Measurements from ENCODE around the gene DCBLD2. TPM values are rescaled to one million over a fixed set of nuclear protein-coding genes. Genes with fewer than 3 reads are reported as not detected.

DCBLD2 gene
- total RNA-seq, 3 donors from 2014 or later (not counting 1 experiment from before 2014, with no cell fraction given): 0.66 to 0.99 (median 0.90) TPM

DNA sequence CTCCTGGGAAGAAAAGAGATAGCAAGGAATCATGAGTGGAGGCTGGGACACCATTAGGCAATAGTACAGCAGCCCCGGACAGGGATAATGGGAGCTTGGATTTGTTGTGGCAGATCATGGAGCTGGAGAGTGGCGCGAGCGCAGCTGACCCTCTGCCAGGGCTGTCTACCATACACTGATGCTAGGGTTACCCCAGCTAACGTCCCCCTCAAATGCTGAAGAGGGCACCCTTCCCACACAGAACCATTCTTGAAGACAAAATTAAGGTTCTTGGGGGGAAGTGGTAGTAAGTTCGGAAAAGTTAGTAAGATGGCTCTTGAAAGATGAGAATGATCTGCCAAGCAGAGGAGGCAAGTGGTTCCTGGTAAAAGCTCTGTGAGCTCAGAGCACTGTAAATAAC, 77.2 kb downstream of the DCBLD2 start:
- no peak overlapping the region for H3K4me3 ChIP-seq (ENCODE audit: low read length)
- Mint-ChIP-seq H3K4me3 (no peak overlapping the region), H3K9me3 (no peaks in the 10 kb centered on the region), H3K27ac (no peak overlapping the region), H3K4me1 (no peaks in the 10 kb centered on the region), H3K36me3 (no peaks in the 10 kb centered on the region), H3K27me3 (ENCODE audit: low read depth in 2 of 2) (no peaks in the 10 kb centered on the region)
- no peaks in the 10 kb centered on the region for H3K9me3 ChIP-seq (ENCODE audit: control insufficient read depth, insufficient read depth, low read length)
- peak in 1 of 2 donors; percentile 8 for DNase-seq
- H3K27me3 ChIP-seq (ENCODE audit: control insufficient read depth, insufficient read depth, low read length): no peaks in the 10 kb centered on the region
- 84% methylated on average over 6 of the region's 6 CpGs for WGBS (ENCODE audit: insufficient coverage)
- no peaks in the 10 kb centered on the region for H3K4me1 ChIP-seq (ENCODE audit: control insufficient read depth, insufficient read depth, low read length)
- intact Hi-C loops (cut with micrococcal nuclease): no loop called here
- TF ChIP-seq, protein P1, sequence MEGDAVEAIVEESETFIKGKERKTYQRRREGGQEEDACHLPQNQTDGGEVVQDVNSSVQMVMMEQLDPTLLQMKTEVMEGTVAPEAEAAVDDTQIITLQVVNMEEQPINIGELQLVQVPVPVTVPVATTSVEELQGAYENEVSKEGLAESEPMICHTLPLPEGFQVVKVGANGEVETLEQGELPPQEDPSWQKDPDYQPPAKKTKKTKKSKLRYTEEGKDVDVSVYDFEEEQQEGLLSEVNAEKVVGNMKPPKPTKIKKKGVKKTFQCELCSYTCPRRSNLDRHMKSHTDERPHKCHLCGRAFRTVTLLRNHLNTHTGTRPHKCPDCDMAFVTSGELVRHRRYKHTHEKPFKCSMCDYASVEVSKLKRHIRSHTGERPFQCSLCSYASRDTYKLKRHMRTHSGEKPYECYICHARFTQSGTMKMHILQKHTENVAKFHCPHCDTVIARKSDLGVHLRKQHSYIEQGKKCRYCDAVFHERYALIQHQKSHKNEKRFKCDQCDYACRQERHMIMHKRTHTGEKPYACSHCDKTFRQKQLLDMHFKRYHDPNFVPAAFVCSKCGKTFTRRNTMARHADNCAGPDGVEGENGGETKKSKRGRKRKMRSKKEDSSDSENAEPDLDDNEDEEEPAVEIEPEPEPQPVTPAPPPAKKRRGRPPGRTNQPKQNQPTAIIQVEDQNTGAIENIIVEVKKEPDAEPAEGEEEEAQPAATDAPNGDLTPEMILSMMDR (IDR thresholded peaks at IDR 0.05): no peak
- no peaks in the 10 kb centered on the region for H3K36me3 ChIP-seq (ENCODE audit: control insufficient read depth, insufficient read depth, low read length)
- no peak for ATAC-seq
- H3K27ac ChIP-seq (ENCODE audit: low read length): no peak overlapping the region

DNA sequence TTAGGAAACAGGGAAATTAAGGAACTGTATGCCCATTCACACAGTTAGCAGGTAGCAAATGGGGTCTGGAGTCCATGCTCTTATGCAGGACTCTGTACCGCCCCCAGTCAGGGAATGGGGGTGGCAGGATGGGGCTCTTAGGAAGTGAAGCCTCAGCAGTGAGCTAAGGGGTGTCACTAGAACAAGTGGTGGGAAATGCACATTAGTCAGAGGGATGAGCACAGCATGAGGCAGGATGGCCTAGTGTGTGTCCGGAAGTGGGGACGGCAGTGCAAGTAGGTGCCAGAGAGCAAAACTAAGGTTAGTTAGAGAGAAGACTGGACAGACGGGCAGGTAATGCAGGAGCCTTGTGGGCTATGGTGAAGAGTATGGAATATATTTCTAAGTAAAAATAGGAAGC, 77.7 kb downstream of the DCBLD2 start:
- H3K27me3 ChIP-seq (ENCODE audit: control insufficient read depth, insufficient read depth, low read length): no peaks in the 10 kb centered on the region
- Mint-ChIP-seq H3K27me3 (ENCODE audit: low read depth in 2 of 2) (no peaks in the 10 kb centered on the region), H3K36me3 (no peaks in the 10 kb centered on the region), H3K9me3 (no peaks in the 10 kb centered on the region), H3K4me3 (no peak overlapping the region), H3K4me1 (no peaks in the 10 kb centered on the region), H3K27ac (no peak overlapping the region)
- no peaks in the 10 kb centered on the region for H3K9me3 ChIP-seq (ENCODE audit: control insufficient read depth, insufficient read depth, low read length)
- ATAC-seq: no peak
- intact Hi-C loops (cut with micrococcal nuclease): no loop called here
- TF ChIP-seq, protein P1 (IDR thresholded peaks at IDR 0.05): no peak
- no peaks in the 10 kb centered on the region for H3K4me1 ChIP-seq (ENCODE audit: control insufficient read depth, insufficient read depth, low read length)
- no peak overlapping the region for H3K27ac ChIP-seq (ENCODE audit: low read length)
- DNase-seq: no peak
- no peak overlapping the region for H3K4me3 ChIP-seq (ENCODE audit: low read length)
- WGBS (ENCODE audit: insufficient coverage): 96% methylated on average over 4 of the region's 4 CpGs
- H3K36me3 ChIP-seq (ENCODE audit: control insufficient read depth, insufficient read depth, low read length): no peaks in the 10 kb centered on the region

GRCh38 chr3:98821063-98821462, 80.4 kb downstream of the DCBLD2 start:
- Mint-ChIP-seq H3K4me1 (no peaks in the 10 kb centered on the region), H3K9me3 (no peaks in the 10 kb centered on the region), H3K4me3 (no peak overlapping the region), H3K27me3 (ENCODE audit: low read depth in 2 of 2) (no peaks in the 10 kb centered on the region), H3K27ac (no peak overlapping the region), H3K36me3 (no peaks in the 10 kb centered on the region)
- intact Hi-C loops (cut with micrococcal nuclease): no loop called here
- DNase-seq: no peak
- H3K4me3 ChIP-seq (ENCODE audit: low read length): no peak overlapping the region
- no peak overlapping the region for H3K27ac ChIP-seq (ENCODE audit: low read length)
- H3K9me3 ChIP-seq (ENCODE audit: control insufficient read depth, insufficient read depth, low read length): no peaks in the 10 kb centered on the region
- 69% methylated on average over 2 of the region's 3 CpGs for WGBS (ENCODE audit: insufficient coverage)
- TF ChIP-seq, protein P1 (IDR thresholded peaks at IDR 0.05): no peak
- no peaks in the 10 kb centered on the region for H3K4me1 ChIP-seq (ENCODE audit: control insufficient read depth, insufficient read depth, low read length)
- no peaks in the 10 kb centered on the region for H3K27me3 ChIP-seq (ENCODE audit: control insufficient read depth, insufficient read depth, low read length)
- no peaks in the 10 kb centered on the region for H3K36me3 ChIP-seq (ENCODE audit: control insufficient read depth, insufficient read depth, low read length)
- ATAC-seq: no peak

GRCh38 chr3:98817547-98818041, 83.9 kb downstream of the DCBLD2 start:
- H3K27ac Mint-ChIP-seq: no peak overlapping the region
- Histone ChIP-seq H3K27me3 (ENCODE audit: control insufficient read depth, insufficient read depth, low read length) (no peaks in the 10 kb centered on the region), H3K4me1 (ENCODE audit: control insufficient read depth, insufficient read depth, low read length) (no peaks in the 10 kb centered on the region), H3K4me3 (ENCODE audit: low read length) (no peak overlapping the region), H3K36me3 (ENCODE audit: control insufficient read depth, insufficient read depth, low read length) (no peaks in the 10 kb centered on the region), H3K9me3 (ENCODE audit: control insufficient read depth, insufficient read depth, low read length) (no peaks in the 10 kb centered on the region), H3K27ac (ENCODE audit: low read length) (no peak overlapping the region)
- TF ChIP-seq, protein P1 (IDR thresholded peaks at IDR 0.05): peak; percentile 81
- no peak overlapping the region for H3K4me3 Mint-ChIP-seq
- H3K36me3 Mint-ChIP-seq: no peaks in the 10 kb centered on the region
- H3K27me3 Mint-ChIP-seq (ENCODE audit: low read depth in 2 of 2): no peaks in the 10 kb centered on the region
- peak in 1 of 2 donors; percentile 58 for DNase-seq
- H3K9me3 Mint-ChIP-seq: no peaks in the 10 kb centered on the region
- intact Hi-C loops (cut with micrococcal nuclease): loop anchor here (1.0 to 5.0 kb wide), 3 partner anchors 355 to 991 kb away; no protein-coding TSS in a partner anchor
- peak; percentile 65 to 75 (median 69) for ATAC-seq
- no peaks in the 10 kb centered on the region for H3K4me1 Mint-ChIP-seq
- 60% methylated on average over 2 of the region's 3 CpGs for WGBS (ENCODE audit: insufficient coverage)

Data from natural killer cell (primary cell).